C1 segment of cervical spinal cord (tissue), 14 donors: ENCODE measurements around the gene FAF1.
"Not testable (repeated sequence)": the region's sequence is repeated elsewhere in the genome, so short reads cannot be mapped to it uniquely, and the experiment has no call there.

Experiments used
- DNase-seq, 14 donors: peaks; one replicate each; lab custom pipeline; 2025; lab: John Stamatoyannopoulos, UW

The FAF1 gene

DNA sequence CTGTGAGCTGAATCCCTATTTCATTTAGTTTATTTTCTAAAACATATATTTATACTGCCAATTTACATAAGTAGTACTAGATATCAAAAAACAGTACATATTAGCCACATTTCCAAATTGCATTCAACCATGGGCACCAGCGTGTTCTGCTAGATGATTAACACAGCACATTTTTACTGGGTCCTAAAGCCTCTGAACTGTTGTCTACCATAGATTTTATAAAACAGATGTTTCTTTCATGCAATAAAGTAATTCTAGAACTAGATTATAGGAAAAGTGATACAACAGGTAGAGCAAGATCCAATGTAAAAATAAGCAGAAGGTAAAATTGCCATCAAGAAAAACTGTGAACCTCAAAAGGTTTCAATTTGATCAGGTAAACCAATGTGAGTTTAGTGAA lies 108.6 kb downstream of the FAF1 start:
- DNase-seq = no peak

DNA sequence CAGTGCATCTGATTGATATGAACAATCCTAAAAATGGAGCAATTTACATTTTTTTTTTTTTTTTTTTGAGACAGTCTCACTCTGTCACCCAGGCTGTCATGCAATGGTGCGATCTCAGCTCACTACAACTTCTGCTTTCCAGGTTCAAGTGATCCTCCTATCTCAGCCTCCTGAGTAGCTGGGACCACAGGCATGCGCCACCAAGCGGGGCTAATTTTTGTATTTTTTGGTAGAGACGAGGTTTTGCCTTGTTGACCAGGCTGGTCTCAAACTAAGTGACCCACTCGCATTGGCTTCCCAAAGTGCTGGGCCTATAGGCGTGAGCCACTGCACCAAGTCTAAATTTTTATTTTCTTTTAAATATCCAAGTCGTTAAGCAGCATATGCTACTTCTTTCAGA lies 109.0 kb downstream of the FAF1 start:
- DNase-seq = no peak

DNA sequence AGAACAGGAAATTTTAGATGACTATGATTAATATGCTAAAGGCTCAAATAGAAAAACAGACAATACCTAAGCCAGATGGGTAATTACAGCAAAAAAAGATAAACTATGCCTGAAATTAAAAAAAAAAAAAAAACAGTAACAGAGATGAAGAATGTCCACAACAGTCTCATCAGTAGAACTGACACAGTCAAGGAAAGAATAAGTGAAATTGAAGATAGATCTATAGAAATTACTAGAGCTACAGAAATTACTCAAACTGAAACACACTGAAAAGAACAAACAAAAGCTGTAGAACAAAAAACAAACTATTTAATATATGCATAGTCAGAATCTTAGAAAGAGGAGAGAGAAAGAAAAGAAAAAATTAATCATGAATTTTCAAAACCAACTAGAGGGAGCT lies 112.8 kb downstream of the FAF1 start:
- DNase-seq = no peak

DNA sequence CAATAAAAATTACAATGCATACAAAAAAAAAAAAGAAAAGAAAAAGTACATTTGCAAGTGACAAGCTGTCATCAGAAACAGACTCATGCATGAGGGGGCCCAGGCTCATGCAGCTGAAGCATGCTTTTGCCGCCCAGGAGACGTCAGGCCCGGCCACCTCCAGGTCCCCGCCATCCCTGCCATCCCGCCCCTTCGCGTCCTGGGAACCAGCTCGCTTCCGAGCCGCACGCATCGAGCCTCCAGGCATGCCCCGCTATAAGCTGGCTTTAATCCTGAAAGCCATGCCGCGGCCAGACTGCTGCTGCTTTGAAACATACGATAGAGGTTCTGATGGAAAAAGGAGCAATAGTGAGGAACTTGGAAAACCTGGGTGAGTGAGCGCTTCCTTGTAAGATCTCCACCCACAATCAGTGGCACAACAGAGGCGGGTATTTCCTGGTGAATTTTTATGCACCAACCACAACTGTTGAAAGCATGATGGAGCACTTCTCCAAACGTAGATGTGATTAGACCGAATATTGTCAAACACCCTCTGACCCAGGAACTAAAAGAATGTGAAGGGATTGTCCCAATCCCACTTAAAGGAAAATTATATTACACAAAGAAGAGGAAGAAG lies 113.7 kb downstream of the FAF1 start:
- DNase-seq = no peak

DNA sequence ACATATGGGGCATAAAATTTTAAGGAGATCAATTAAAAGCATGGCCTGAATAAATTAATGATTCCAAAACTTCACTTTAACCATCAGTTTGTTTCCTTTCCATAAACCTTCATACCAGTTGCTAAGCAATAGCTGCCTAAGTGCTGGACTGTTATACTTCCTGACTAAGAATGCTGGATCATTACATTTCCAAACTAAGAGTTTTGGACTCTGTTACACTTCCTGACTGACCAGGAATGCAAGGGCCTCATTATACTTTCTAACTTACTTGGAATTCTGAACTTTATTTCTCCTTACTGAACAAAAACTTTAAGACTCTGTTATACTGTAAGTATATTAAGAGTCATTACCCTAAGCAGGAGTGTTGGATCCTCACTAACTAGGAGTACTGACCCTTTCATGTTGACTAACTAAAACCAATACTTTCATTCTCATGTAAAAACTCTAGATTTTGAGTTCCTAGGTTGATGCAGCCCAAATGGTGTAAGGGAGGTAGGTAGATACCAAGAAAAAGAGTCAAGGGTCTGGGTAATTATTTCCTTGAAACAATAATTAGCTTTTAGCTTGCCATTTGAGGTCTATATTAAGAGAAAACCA lies 118.2 kb downstream of the FAF1 start:
- no peak for DNase-seq

DNA sequence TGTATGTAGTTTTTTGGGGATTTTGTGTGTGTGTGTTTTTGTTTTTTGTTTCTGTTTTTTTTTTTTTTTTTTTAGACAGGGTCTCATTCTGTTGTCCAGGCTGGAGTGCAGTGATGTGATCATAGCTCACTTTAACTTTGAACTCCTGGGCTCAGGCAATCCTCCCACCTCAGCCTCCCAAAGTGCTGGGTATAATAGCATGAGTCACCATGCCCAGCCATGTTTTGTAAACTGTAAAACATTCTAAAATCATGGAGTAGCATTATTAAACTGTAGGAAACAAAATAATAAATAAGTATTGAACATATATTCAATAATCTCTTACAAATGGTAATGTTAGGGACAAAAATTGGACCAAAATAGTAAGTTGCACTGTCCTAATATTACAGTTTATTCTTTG lies 124.0 kb downstream of the FAF1 start:
- no peak for DNase-seq

DNA sequence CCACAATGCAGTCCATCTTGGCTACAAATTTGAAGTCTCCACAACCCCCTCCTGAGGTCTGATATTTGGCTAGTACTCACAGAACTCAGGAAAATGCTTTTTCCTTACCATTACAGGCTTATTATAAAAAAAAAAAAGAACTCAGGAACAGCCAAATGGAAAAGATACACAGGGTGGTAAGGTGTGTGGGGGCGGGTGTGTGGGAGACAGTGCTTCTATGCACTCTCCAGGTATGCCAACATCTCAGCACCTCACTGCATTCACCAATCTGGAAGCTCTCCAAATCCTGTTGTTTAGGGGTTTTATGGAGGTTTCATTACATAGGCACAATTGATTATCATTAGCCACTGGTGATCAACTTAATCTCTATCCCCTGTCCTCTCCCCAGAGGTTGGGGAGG lies 126.9 kb downstream of the FAF1 start:
- no peak for DNase-seq

DNA sequence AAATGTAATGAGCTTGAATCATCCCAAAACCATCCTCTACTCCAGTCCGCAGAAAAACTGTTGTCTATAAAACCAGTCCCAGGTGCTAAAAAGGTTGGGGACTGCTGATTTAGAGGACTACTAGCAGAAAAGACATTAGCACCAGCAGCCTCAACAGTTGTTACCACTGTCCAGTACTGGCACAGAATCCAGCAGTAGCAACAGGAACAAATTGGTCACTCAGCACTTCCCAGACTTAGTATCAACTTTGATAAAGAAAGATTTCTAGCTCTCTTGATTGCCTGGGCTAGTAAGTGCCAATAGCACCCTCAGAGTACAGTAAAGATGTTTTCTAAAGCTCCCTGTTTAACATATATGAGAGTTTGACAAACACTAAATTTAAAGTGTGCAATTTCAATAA lies 127.9 kb downstream of the FAF1 start:
- DNase-seq = no peak

DNA sequence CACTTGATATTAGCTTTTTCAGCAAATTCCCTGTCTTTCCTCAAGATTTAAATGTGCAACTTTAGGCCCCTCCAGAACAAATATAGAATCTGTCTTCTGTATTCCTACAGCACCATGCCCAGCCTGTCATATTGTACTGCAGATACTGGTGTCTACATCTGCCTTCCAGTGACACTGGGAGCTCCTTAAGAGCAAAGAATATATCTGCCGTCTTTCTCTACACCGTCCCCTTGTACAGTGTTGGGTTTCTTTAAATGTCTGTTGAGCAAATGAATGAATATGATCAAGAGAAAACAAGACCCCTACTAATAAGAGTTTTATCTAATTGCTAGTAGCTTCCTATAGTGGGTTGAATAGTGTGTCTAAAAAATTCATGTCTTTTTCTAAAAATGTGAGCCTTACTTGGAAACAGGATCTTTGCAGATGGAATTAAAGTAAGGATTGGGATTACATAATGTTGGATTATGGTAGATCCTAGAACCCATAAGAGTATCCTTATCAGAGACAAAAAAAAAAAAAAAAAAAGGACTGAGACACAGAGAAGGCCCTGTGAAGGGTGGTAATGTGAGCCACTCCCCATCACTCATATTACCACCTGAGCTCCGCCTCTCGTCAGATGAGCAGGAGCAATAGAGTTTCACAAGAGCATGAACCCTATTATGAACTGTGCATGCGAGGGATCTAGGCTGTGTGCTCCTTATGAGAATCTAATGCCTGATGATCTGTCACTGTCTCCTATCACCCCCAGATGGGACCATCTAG lies 128.6 kb downstream of the FAF1 start:
- no peak for DNase-seq

DNA sequence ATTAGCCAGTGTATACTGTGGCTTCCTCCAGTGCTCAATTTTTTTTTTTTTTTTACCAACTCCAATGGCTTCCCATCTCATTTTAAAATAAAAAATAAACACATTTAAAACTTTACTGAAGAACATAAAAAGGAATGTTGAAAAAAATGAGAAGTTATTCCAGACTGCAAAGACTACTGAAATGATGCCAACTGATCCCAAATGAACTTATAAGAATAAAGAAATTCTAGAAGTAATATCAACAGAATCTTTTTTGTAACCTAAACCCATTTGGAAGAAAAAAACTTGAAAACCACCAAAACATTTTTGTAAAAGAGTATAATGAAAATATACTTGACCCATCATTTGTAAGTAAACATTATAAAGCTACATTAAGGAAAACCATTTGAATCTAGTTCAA lies 129.4 kb downstream of the FAF1 start:
- no peak for DNase-seq

DNA sequence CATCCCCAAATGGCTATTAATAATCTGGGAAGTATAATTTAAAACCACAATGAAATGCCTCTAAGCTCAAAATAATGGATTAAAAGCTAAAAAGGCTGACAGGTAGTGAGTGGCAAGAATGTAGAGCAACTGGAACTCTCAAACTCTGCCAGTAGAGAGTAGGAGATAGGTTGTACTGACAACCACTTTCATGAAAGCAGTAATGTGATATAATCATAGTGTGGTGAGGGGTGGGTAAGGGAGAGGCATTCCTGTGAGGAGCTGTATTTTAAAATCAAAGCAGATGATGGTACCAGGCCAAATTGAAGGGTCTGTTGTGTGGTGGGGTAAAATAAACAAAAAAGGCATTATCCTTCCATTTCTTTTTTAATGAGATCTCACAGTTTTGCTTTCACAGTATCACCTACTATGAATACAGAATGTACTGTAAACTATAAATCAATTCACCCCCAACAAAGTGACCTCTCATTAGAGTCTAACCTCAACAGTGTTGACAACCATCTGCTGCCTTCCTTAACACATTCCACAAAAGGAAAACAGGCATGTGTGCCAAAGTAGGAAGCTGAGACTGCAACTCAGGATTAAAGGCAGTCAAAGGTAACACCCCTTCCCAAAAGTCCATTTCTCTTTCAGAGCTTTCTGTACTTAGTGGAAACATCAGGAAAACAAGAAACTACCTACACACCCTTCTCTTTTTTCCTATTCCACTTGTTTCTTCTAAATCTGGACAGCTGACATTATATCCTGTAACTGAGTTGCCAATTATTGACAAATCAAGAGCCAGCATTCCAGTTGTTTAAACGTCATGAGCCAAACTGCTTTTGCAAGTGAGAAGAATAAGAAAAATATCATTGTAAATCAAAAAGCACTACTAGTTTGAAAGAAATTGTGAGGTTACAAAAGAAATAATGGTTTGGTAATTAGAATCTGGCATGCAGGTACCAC lies 130.8 kb downstream of the FAF1 start:
- DNase-seq = no peak

DNA sequence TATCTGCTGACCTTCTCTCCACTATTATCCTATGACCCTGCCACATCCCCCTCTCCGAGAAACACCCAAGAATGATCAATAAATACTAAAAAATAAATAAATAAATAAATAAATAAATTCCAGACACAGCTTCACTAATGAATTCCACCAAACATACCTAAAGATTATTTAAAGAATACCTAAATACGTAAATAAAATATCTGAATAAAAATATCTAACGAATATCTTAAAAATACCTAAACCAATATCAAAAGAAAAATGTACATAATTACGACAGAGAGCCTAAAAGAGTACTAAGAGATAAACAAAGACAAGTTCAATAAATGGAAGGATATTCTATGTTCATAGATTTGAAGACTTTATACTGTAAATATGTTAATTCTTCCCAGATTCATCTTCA lies 132.5 kb downstream of the FAF1 start:
- no peak for DNase-seq

DNA sequence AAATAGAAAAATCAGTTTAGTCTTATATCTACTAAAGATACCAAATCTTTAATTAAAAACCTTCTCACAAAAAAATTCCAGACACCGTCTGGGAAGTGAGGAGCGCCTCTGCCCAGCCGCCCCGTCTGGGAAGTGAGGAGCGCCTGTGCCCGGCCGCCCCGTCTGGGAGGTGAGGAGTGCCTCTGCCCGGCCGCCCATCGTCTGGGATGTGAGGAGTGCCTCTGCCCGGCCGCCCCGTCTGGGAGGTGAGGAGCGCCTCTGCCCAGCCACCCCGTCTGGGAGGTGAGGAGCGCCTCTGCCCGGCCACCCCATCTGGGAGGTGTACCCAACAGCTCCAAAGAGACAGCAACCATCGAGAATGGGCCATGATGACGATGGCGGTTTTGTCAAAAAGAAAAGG lies 133.3 kb downstream of the FAF1 start:
- not testable (repeated sequence) for DNase-seq

DNA sequence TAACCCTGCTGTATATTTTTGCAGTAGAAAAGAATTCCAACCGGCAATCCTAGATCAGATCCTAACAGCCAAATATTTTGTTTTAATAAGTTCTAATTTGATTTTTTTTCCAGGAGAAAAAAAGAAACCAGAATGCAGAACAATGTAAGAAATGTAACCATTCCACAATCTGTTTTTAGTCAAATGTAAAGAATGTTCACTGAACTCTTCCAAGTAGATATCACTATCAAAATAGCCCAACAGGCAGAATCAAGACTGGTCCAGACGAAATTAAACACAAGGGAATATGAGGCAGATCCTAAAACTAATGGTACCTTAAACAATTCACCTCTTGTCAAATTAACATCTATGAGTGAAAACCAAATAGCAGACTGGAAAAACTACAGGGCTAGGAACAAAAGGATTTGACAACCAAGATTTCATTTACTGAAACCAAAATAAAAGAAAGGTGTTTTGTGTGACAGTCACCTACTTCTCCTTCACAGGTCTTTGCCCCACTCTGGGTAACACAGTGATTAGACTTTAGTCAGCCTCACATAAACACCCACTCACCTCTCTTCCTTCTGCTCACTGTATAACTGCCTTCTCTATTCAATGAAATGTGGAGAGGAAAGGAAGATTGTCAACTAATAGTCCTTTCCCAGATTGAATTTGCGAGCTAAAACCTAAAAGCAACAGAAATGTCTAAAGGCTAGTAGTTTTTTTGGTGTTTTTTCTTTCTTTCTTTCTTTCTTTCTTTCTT lies 137.9 kb downstream of the FAF1 start:
- no peak for DNase-seq

DNA sequence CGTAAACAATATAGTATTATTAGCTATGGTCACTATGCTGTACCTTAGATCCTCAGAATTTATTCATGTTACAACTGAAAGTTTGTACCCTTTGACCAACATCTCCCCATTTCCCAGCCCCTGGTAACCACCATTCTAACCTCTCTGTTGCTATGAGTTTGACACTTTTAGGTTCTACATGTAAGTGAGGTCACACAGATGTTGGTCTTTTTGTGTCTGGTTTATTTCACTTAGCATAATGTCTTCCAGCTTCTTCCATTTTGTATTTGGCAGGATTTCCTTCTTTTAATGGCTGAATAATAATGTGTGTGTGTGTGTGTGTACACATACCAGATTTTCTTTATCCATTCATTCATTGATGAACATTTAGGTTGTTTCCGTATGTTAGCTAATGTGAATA lies 139.5 kb downstream of the FAF1 start:
- no peak for DNase-seq

DNA sequence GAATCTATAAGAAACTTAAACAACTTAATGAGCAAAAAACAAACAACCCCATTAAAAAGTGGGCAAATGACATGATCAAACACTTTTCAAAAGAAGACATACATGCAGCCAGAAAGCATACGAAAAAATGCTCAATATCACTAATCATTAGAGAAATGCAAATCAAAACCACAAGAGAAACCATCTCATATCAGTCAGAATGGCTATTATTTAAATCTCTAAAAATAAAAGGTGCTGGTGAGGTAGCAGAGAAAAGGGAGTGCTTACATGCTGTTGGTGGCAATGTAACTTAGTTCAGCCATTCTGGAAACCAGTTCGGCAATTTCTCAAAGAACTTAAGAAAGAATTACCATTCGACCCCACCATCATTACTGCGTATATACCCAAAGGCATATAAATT lies 147.7 kb downstream of the FAF1 start:
- DNase-seq = no peak

DNA sequence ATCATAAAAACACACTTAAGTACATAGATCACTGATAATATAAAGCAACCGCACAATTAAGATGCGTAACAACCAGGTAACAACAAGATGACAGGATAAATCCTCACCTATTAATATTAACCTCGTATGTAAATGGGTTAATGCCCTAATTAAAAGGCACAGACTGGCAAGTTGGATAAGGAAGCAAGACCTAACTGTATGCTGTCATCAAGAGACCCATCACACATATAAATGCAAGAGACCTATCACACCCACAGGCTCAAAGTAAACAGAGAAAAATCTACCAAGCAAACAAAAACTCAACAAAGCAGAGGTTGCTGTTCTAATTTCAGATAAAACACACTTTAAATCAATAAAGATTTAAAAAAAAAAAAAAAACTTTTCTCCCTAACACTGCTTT lies 151.8 kb downstream of the FAF1 start:
- no peak for DNase-seq

DNA sequence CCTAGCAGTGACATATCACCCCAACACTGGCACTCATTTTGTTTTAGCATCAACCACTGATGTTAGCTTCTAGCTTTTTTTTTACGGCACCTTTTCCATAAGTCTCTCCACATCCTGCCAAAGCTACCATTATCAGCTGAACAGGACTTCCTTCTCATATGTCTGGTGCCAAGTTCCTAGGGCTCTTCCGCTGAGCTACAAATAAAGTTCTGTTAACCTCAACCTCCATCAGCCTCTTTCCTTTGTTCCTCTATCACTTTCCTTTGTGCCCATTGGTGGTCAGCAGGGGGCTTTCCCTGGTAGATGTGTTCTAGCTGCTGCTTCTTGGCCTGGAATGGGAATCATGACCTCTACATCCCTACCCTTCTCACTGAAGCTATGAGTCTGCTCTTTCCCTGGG lies 163.8 kb downstream of the FAF1 start:
- no peak for DNase-seq

DNA sequence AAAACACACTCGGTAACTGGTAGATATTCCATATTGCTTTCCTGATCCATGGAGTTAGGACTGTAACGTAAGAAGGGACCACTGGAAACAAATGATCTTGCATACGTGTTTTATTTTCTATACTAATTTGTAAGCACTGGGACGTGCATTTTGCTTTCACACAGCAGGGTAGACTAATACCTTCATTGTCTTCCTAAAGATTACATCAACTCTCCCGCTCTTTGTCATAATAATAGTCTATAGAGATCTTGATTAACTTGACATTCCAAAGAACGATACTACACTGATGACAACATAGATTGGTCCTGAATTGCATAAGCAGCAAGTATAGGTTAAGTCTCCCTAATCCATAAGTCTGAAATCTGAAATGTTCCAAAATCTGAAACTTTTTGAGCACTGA lies 166.5 kb downstream of the FAF1 start:
- no peak for DNase-seq

DNA sequence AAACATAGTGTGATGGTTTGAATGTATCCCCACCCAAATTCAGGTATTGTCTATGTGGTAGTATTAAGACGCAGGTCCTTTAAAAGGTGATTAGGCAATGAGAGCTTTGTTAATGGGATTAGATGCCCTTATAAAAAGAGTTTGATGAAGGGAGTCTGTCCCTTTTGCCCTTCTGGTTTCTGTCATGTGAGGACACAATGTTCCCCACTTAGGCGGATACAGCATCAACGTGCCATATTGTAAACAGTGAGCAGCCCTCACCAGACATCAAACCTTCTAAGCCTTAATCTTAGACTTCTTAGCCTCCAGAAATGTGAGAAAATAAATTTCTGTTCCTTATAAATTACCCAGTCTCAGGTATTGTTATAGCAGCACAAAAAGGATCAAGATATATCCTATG lies 172.8 kb downstream of the FAF1 start:
- DNase-seq = no peak

DNA sequence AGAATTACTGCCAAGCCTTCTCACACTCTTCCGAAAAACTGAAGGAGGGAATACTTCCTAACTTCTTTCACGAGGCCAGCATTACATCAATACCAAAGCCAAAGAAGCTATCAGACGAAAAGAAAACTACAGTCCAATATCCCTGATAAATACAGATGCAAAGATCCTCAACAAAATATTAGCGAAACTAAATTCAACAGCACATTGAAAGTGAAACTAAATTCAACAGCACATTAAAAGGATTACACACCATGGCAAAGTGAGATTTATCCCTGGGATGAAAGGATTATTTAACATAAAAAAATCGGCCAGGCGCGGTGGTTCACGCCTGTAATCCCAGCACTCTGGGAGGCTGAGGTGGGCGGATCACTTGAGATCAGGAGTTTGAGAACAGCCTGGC lies 176.8 kb downstream of the FAF1 start:
- DNase-seq = no peak

DNA sequence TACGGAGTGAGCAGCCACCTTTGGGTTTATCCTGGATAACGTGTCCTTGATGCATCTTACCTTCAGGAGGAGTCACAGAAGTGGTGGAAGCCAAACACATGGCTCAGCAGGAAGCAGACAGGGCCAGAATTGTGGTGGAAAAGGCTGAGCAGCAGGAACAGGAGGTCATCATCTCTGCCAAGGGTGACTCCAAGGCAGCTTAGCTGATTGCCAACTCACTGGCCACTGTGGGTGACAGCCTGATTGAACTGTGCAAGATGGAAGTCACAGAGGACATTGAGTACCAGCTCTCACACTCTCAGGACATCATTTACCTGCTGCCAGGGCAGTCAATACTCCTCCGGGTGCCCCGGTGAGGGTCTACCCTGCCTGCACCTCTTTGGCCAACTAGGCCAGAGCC lies 179.3 kb downstream of the FAF1 start:
- no peak for DNase-seq
